Upper lobe of left lung (tissue), 4 donors: ENCODE measurements around the gene ATP13A1.

Source experiments
- CTCF ChIP-seq, 6 experiments: fragments of 450-650 bp in 4 of 6; fragments of 200-600 bp in 2 of 6; sonication (generic) in 2 of 6; IDR thresholded peaks; one replicate each; pipeline ENCODE4 v1.5.1; 2016 to 2019; ENCODE audit warnings: antibody characterized with exemption in 6 of 6
- EP300 ChIP-seq, 4 donors: sonication (generic); formaldehyde crosslinking; IDR thresholded peaks; one replicate each; pipeline ENCODE4 v1.5.1; 2017; ENCODE audit warnings: antibody characterized with exemption in 4 of 4, control low read depth in 2 of 4
- POLR2A ChIP-seq, 4 donors: fragments of 450-650 bp; IDR thresholded peaks; one replicate each; pipeline ENCODE4 v1.5.1; 2016 to 2017; ENCODE audit warnings: antibody characterized with exemption in 4 of 4, mild to moderate bottlenecking in 2 of 4
- POLR2AphosphoS5 ChIP-seq, 2 donors: sonication (generic); formaldehyde crosslinking; IDR thresholded peaks; one replicate each; pipeline ENCODE4 v1.5.1; 2017; ENCODE audit warnings: antibody characterized with exemption in 2 of 2

- TF ChIP-seq CTCF (IDR thresholded peaks at IDR 0.05) = no peak
- no peak for TF ChIP-seq POLR2A (IDR thresholded peaks at IDR 0.05)
- TF ChIP-seq EP300 (IDR thresholded peaks at IDR 0.05) = no peak
- no peak for TF ChIP-seq POLR2AphosphoS5 (IDR thresholded peaks at IDR 0.05)
Observed at GRCh38 chr19:19637523-19638251, 25.8 kb downstream of the ATP13A1 start.
